ENCODE data around the gene ARMC10.
"Not testable (repeated sequence)": the region's sequence is repeated elsewhere in the genome, so short reads cannot be mapped to it uniquely, and the experiment has no call there.

ARMC10 gene

GRCh38 chr7:103079836-103080235 is 4.9 kb downstream of the ARMC10 start:
- Histone ChIP-seq H3K36me3 (ENCODE audit: insufficient read depth, low read depth, low read length) (peaks cover 28% of the 10 kb centered on the region), H3K9me3 (ENCODE audit: insufficient read depth, low read depth, low read length) (no peaks in the 10 kb centered on the region), H3K4me3 (ENCODE audit: low read length) (no peak overlapping the region)

GRCh38 chr7:103080923-103081322 is 6.0 kb downstream of the ARMC10 start:
- no peak overlapping the region for H3K27ac ChIP-seq (ENCODE audit: low read length)
- H3K9ac ChIP-seq (ENCODE audit: low read depth, low read length) = no peak overlapping the region
- H3K27me3 ChIP-seq (ENCODE audit: insufficient read depth, low read length) = no peaks in the 10 kb centered on the region
- H3K4me1 ChIP-seq (ENCODE audit: insufficient read depth, low read length) = peaks cover 9% of the 10 kb centered on the region; the same call in 1 of the 2 replicates
- peaks cover 39% of the 10 kb centered on the region for H3K36me3 ChIP-seq (ENCODE audit: insufficient read depth, low read depth, low read length)
- H3K9me3 ChIP-seq (ENCODE audit: insufficient read depth, low read depth, low read length) = no peaks in the 10 kb centered on the region
- no peak overlapping the region for H3K4me3 ChIP-seq (ENCODE audit: low read length)

More at GRCh38 chr7:103079836-103080235, 4.9 kb downstream of the ARMC10 start:
- no peak overlapping the region for H3K9ac ChIP-seq (ENCODE audit: low read depth, low read length)
- H3K4me1 ChIP-seq (ENCODE audit: insufficient read depth, low read length) = peaks cover 10% of the 10 kb centered on the region; the same call in 1 of the 2 replicates
- no peak overlapping the region for H3K27ac ChIP-seq (ENCODE audit: low read length)
- H3K27me3 ChIP-seq (ENCODE audit: insufficient read depth, low read length) = no peaks in the 10 kb centered on the region

GRCh38 chr7:103082497-103082896 is 7.6 kb downstream of the ARMC10 start:
- Histone ChIP-seq H3K9me3 (ENCODE audit: insufficient read depth, low read depth, low read length) (no peaks in the 10 kb centered on the region), H3K36me3 (ENCODE audit: insufficient read depth, low read depth, low read length) (peaks cover 47% of the 10 kb centered on the region), H3K27ac (ENCODE audit: low read length) (no peak overlapping the region), H3K9ac (ENCODE audit: low read depth, low read length) (no peak overlapping the region), H3K27me3 (ENCODE audit: insufficient read depth, low read length) (no peaks in the 10 kb centered on the region), H3K4me1 (ENCODE audit: insufficient read depth, low read length) (peaks cover 5% of the 10 kb centered on the region; the same call in 1 of the 2 replicates), H3K4me3 (ENCODE audit: low read length) (no peak overlapping the region)

- peaks cover 5% of the 10 kb centered on the region; the same call in 1 of the 2 replicates for H3K4me1 ChIP-seq (ENCODE audit: insufficient read depth, low read length)
- H3K9me3 ChIP-seq (ENCODE audit: insufficient read depth, low read depth, low read length) = no peaks in the 10 kb centered on the region
- H3K4me3 ChIP-seq (ENCODE audit: low read length) = no peak overlapping the region
- no peak overlapping the region for H3K27ac ChIP-seq (ENCODE audit: low read length)
- peaks cover 49% of the 10 kb centered on the region for H3K36me3 ChIP-seq (ENCODE audit: insufficient read depth, low read depth, low read length)
- no peak overlapping the region for H3K9ac ChIP-seq (ENCODE audit: low read depth, low read length)
- no peaks in the 10 kb centered on the region for H3K27me3 ChIP-seq (ENCODE audit: insufficient read depth, low read length)
These were observed 8.3 kb downstream of the ARMC10 start for GRCh38 chr7:103083210-103083609.

GRCh38 chr7:103092321-103092720 is 17.4 kb downstream of the ARMC10 start:
- H3K27ac ChIP-seq (ENCODE audit: low read length); H3K27me3 ChIP-seq (ENCODE audit: insufficient read depth, low read length); H3K4me3 ChIP-seq (ENCODE audit: low read length); H3K4me1 ChIP-seq (ENCODE audit: insufficient read depth, low read length); H3K9ac ChIP-seq (ENCODE audit: low read depth, low read length); H3K9me3 ChIP-seq (ENCODE audit: insufficient read depth, low read depth, low read length): not testable (repeated sequence)
- peaks cover 61% of the 10 kb centered on the region for H3K36me3 ChIP-seq (ENCODE audit: insufficient read depth, low read depth, low read length)

GRCh38 chr7:103093429-103093828 is 18.5 kb downstream of the ARMC10 start:
- no peaks in the 10 kb centered on the region for H3K4me1 ChIP-seq (ENCODE audit: insufficient read depth, low read length)
- H3K27me3 ChIP-seq (ENCODE audit: insufficient read depth, low read length) = no peaks in the 10 kb centered on the region
- no peak overlapping the region for H3K27ac ChIP-seq (ENCODE audit: low read length)
- H3K4me3 ChIP-seq (ENCODE audit: low read length) = no peak overlapping the region
- H3K36me3 ChIP-seq (ENCODE audit: insufficient read depth, low read depth, low read length) = peaks cover 56% of the 10 kb centered on the region
- H3K9me3 ChIP-seq (ENCODE audit: insufficient read depth, low read depth, low read length) = no peaks in the 10 kb centered on the region
- H3K9ac ChIP-seq (ENCODE audit: low read depth, low read length) = no peak overlapping the region

GRCh38 chr7:103094102-103094501 is 19.2 kb downstream of the ARMC10 start:
- Histone ChIP-seq H3K9ac (ENCODE audit: low read depth, low read length) (no peak overlapping the region), H3K27me3 (ENCODE audit: insufficient read depth, low read length) (no peaks in the 10 kb centered on the region), H3K4me1 (ENCODE audit: insufficient read depth, low read length) (no peaks in the 10 kb centered on the region), H3K36me3 (ENCODE audit: insufficient read depth, low read depth, low read length) (peaks cover 49% of the 10 kb centered on the region), H3K4me3 (ENCODE audit: low read length) (no peak overlapping the region), H3K9me3 (ENCODE audit: insufficient read depth, low read depth, low read length) (no peaks in the 10 kb centered on the region), H3K27ac (ENCODE audit: low read length) (no peak overlapping the region)

GRCh38 chr7:103095558-103095957 is 20.6 kb downstream of the ARMC10 start:
- not testable (repeated sequence) for H3K9me3 ChIP-seq (ENCODE audit: insufficient read depth, low read depth, low read length); H3K4me1 ChIP-seq (ENCODE audit: insufficient read depth, low read length); H3K27me3 ChIP-seq (ENCODE audit: insufficient read depth, low read length); H3K9ac ChIP-seq (ENCODE audit: low read depth, low read length); H3K4me3 ChIP-seq (ENCODE audit: low read length); H3K27ac ChIP-seq (ENCODE audit: low read length)
- peaks cover 43% of the 10 kb centered on the region for H3K36me3 ChIP-seq (ENCODE audit: insufficient read depth, low read depth, low read length)

GRCh38 chr7:103097041-103097440 is 22.1 kb downstream of the ARMC10 start:
- no peaks in the 10 kb centered on the region for H3K27me3 ChIP-seq (ENCODE audit: insufficient read depth, low read length)
- peaks cover 48% of the 10 kb centered on the region for H3K36me3 ChIP-seq (ENCODE audit: insufficient read depth, low read depth, low read length)
- no peaks in the 10 kb centered on the region for H3K9me3 ChIP-seq (ENCODE audit: insufficient read depth, low read depth, low read length)
- no peak overlapping the region for H3K4me3 ChIP-seq (ENCODE audit: low read length)
- H3K27ac ChIP-seq (ENCODE audit: low read length) = no peak overlapping the region
- no peaks in the 10 kb centered on the region for H3K4me1 ChIP-seq (ENCODE audit: insufficient read depth, low read length)
- no peak overlapping the region for H3K9ac ChIP-seq (ENCODE audit: low read depth, low read length)

GRCh38 chr7:103100348-103100747 is 25.4 kb downstream of the ARMC10 start:
- H3K9ac ChIP-seq (ENCODE audit: low read depth, low read length) = no peak overlapping the region
- H3K9me3 ChIP-seq (ENCODE audit: insufficient read depth, low read depth, low read length) = no peaks in the 10 kb centered on the region
- H3K27ac ChIP-seq (ENCODE audit: low read length) = no peak overlapping the region
- no peak overlapping the region for H3K4me3 ChIP-seq (ENCODE audit: low read length)
- no peaks in the 10 kb centered on the region for H3K27me3 ChIP-seq (ENCODE audit: insufficient read depth, low read length)
- H3K4me1 ChIP-seq (ENCODE audit: insufficient read depth, low read length) = no peaks in the 10 kb centered on the region
- peaks cover 45% of the 10 kb centered on the region for H3K36me3 ChIP-seq (ENCODE audit: insufficient read depth, low read depth, low read length)

- H3K9ac ChIP-seq (ENCODE audit: low read depth, low read length) = no peak overlapping the region
- H3K36me3 ChIP-seq (ENCODE audit: insufficient read depth, low read depth, low read length) = peaks cover 41% of the 10 kb centered on the region
- no peak overlapping the region for H3K27ac ChIP-seq (ENCODE audit: low read length)
- no peak overlapping the region for H3K4me3 ChIP-seq (ENCODE audit: low read length)
- no peaks in the 10 kb centered on the region for H3K9me3 ChIP-seq (ENCODE audit: insufficient read depth, low read depth, low read length)
- no peaks in the 10 kb centered on the region for H3K27me3 ChIP-seq (ENCODE audit: insufficient read depth, low read length)
- no peaks in the 10 kb centered on the region for H3K4me1 ChIP-seq (ENCODE audit: insufficient read depth, low read length)
These were observed 26.6 kb downstream of the ARMC10 start for GRCh38 chr7:103101543-103101942.

GRCh38 chr7:103106005-103106702 is 31.2 kb downstream of the ARMC10 start:
- H3K27ac ChIP-seq (ENCODE audit: low read length) = no peak overlapping the region

More at GRCh38 chr7:103106005-103106702, 31.2 kb downstream of the ARMC10 start:
- peaks cover 20% of the 10 kb centered on the region for H3K36me3 ChIP-seq (ENCODE audit: insufficient read depth, low read depth, low read length)
- no peak overlapping the region; the same call in 1 of the 2 replicates for H3K9ac ChIP-seq (ENCODE audit: low read depth, low read length)
- no peaks in the 10 kb centered on the region; the same call in 1 of the 2 replicates for H3K4me1 ChIP-seq (ENCODE audit: insufficient read depth, low read length)
- no peaks in the 10 kb centered on the region for H3K9me3 ChIP-seq (ENCODE audit: insufficient read depth, low read depth, low read length)
- H3K27me3 ChIP-seq (ENCODE audit: insufficient read depth, low read length) = no peaks in the 10 kb centered on the region
- H3K4me3 ChIP-seq (ENCODE audit: low read length) = no peak overlapping the region

Measured in iPS-20b (cell line).